Ramos (cell line): Measurements from ENCODE around the gene PWP1.
"Not testable (repeated sequence)": the region's sequence is repeated elsewhere in the genome, so short reads cannot be mapped to it uniquely, and the experiment has no call there.

Experiments used
- in situ Hi-C: fragments of 300-500 bp; cut with MboI; formaldehyde crosslinking; loops from one replicate; pipeline ENCODE4 v1.14.3; 2022; ENCODE audit warnings: low sequenced_read_pairs; ENCODE audit not compliant: unreplicated experiment

Gene PWP1

GRCh38 chr12:107667464-107667863, 18.1 kb upstream of the PWP1 start:
- in situ Hi-C loops, result no loop called here

DNA sequence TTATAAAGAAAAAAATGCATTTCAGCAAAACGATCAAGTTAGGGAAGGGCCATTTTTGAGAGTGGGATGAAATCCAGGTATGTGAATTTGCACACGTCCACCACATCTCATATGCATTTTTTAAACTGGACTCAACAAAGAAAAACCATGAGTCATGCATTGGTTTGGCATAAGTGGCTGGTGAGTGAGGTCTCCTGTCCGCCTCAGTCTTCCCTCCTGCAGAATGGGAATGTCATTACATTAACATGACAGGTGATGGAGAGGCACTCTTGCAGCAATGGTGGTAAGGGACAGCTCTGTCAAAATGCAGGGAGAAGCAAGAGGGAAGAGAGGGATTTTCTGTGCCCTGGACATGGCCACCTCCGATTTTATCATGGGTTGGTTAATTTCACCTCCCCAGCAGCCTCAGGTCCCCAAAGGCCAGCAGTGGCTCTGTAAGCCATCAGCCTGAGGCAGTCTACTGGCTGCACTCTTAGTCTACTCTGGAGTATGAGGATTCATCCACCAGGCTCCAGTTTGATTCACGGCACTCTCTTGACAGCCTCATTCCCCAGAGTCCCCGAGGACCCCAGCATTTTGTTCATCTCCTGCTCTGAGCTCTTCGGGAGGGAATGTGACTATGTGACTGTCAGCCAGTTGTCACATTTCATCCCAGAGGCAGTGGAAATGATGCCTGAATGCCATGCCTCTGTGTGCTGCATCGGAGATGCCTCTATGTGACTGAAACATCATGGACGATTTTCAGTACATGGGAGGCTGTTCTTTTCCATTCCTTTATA, 17.1 kb upstream of the PWP1 start:
- in situ Hi-C loops, result no loop called here

- in situ Hi-C loops, result no loop called here
These were observed 15.7 kb upstream of the PWP1 start for GRCh38 chr12:107669946-107670345.

DNA sequence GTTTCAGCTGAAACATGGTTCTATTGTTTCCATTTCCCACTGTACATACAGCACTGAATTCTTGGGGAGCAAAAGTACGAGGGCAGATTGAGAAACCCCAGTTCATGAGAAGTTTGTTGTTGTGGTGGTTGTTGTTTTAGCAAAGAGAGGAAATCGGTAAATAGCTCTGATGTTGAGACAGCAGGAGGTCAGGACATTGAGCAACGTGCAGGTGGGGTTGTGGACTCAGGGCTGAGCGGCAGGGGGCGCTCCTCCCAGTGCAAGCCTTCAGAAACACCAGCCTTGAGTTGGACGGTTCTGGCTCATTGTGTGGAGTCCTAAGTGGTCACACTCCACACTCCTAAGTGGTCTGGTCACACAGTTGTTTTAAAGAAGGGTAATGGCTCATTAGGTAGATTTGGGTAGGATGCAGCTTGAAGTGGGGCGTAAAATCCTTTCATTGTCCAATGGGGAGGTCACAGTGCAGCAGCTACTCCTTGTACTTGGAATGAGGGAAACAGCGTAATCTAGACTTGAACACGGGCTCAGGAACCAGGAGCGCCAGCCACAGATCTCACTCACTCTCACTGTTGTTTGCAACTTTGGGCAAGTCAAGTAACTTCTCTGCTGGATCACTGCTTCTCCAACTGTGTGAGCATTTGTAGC, 14.5 kb upstream of the PWP1 start:
- in situ Hi-C loops, result no loop called here

- in situ Hi-C loops, result loop anchor here (5.0 to 25.0 kb wide), 2 partner anchors 210 to 835 kb away; partner anchors contain the start of gene FICD
These were observed 7.9 kb upstream of the PWP1 start for GRCh38 chr12:107677671-107678070.

DNA sequence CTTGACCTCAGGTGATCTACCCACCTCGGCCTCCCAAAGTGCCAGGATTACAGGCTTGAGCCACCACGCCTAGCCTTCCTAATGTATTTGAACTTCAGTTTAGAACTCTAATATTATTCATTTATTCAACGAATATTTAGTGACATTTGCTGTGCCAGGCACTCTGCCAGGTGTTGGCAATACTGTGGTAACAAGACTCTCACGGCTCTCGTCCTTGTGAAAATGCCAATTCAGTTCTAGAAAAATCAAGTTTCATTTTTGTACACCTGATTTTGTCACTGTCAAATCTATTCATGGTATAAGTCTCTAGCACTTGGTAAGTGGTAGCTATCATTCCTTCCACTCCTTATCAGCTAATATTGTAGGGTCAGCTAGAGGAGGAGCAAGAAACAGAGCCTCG, 6.3 kb upstream of the PWP1 start:
- in situ Hi-C loops, result loop anchor here (5.0 to 25.0 kb wide), 2 partner anchors 208 to 833 kb away; partner anchors contain the start of gene FICD

- in situ Hi-C loops, result loop anchor here (25.0 kb wide), 1 partner anchor 831 kb away; the partner anchor contains the start of gene FICD
These were observed 4.2 kb upstream of the PWP1 start for GRCh38 chr12:107681455-107681835.

GRCh38 chr12:107681836-107682820, 3.5 kb upstream of the PWP1 start:
- in situ Hi-C loops, result loop anchor here (25.0 kb wide), 1 partner anchor 830 kb away; the partner anchor contains the start of gene FICD

DNA sequence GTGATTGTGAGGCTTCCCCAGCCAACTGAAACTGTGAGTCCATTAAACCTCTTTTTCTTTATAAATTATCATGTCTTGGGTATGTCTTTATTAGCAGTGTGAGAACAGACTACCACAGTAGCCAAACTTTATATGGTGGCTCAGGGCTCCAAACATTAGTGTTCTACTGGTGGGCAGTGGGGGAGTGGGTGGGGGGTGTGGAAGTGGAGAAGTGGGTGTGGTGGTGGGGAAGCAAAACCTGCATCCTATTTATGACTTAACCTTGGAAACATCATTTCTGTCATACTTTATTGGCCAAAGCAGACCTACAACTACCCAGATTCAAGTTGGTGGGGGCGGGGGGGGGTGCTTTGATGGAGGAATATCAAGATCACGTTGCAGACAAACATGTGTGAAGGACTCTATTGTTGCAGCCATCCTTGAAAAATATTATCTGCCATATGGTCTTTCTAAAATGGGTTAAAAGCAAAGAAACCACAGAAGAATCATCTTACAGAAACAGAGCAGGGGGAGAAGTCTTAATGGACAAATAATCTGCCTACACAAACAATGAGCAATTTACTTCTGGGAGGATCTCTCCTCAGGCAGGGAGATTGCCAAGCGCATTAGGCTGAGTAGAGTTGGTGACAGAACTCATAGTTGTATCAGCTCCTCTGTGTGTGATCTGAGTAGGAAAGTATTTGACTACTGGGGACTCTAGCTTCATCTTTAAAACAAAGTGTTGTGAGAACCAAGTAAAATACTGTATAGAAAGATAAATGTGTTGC, 1.4 kb upstream of the PWP1 start:
- in situ Hi-C loops, result loop anchor here (25.0 kb wide), 1 partner anchor 828 kb away; the partner anchor contains the start of gene FICD

DNA sequence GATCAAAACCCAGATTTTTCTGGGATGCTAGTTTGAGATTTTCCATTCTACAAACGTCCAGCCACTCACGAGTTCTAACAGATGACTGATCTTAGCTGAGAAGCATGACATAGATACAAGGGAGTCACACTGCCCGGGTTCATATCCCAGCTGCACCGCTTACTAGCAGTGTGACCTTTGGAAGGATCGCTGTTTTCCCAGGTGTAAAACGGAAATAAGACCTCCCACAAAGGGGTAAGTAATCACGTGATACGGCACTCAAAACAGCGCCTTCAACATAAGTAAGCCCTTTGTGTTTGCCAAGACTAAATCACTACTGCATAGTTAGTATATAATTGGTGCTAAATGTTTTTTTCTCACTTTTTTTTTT, 624 bp upstream of the PWP1 start:
- in situ Hi-C loops, result loop anchor here (25.0 kb wide), 1 partner anchor 827 kb away; the partner anchor contains the start of gene FICD

- in situ Hi-C loops, result loop anchor here (25.0 kb wide), 1 partner anchor 817 kb away; the partner anchor contains the start of gene FICD
These were observed 10.2 kb downstream of the PWP1 start for GRCh38 chr12:107695772-107696171.

DNA sequence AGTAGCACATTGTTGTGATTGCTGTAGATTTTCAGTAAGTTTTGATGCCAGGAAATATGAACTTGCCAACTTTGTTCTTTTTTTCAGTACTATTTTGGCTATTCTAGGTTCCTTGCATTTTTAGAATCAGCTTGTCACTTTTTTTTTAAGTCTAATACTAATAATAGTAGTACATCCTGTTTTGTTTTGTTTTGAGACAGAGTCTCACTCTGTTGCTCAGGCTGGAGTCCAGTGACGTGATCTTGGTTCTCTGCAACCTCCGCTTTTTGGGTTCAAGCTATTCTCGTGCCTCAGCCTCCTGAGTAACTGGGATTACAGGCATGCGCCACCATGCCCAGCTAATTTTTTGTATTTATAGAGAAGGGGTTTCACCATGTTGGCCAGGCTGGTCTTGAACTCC, 16.5 kb downstream of the PWP1 start:
- in situ Hi-C loops, result no loop called here

GRCh38 chr12:107704041-107704440, 18.4 kb downstream of the PWP1 start:
- in situ Hi-C loops, result no loop called here

DNA sequence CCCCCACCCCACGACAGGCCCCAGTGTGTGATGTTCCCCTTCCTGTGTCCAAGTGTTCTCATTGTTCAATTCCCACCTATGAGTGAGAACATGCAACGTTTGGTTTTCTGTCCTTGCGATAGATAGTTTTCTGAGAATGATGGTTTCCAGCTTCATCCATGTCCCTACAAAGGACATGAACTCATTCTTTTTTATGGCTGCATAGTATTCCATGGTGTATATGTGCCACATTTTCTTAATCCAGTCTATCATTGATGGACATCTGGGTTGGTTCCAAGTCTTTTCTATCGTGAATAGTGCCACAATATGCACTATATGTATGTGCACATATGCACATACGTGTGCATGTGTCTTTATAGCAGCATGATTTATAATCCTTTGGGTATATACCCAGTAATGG, 19.9 kb downstream of the PWP1 start:
- in situ Hi-C loops, result not testable (repeated sequence)

GRCh38 chr12:107715780-107716179, 30.2 kb downstream of the PWP1 start:
- in situ Hi-C loops, result no loop called here

DNA sequence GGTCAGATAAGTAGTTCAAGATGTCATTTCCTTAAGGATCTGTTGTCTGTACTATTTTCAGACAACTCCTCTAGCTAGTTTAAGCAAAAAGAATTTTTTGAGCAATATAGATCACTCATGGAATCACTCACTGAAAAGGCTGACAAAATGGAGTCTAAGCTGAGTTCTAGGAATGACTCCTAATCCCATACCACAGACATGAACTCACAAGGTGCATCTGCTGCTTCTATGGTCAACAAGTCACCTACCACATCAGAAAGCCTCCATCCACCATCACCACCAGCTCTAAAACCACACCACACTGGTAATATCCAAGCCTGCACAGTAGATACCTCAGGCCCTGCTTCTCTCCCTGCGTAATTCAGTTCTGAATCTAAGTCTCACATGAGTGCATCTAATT, 33.0 kb downstream of the PWP1 start:
- in situ Hi-C loops, result no loop called here

DNA sequence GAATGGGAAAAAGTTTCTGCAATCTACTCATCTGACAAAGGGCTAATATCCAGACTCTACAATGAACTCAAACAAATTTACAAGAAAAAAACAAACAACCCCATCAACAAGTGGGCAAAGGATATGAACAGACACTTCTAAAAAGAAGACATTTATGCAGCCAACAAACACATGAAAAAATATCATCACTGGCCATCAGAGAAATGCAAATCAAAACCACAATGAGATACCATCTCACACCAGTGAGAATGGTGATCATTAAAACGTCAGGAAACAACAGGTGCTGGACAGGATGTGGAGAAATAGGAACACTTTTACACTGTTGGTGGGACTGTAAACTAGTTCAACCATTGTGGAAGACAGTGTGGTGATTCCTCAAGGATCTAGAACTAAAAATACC, 41.7 kb downstream of the PWP1 start:
- in situ Hi-C loops, result not testable (repeated sequence)

DNA sequence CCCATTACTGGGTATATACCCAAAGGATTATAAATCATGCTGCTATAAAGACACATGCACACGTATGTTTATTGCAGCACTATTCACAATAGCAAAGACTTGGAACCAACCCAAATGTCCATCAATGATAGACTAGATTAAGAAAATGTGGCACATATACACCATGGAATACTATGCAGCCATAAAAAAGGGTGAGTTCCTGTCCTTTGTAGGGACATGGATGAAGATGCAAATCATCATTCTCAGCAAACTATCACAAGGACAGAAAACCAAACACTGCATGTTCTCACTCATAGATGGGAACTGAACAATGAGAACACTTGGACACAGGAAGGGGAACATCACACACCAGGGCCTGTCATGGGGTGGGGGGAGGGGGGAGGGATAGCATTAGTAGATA, 42.1 kb downstream of the PWP1 start:
- in situ Hi-C loops, result not testable (repeated sequence)

GRCh38 chr12:107730618-107731341, 45.2 kb downstream of the PWP1 start:
- in situ Hi-C loops, result no loop called here
